Caco-2 (cell line): ENCODE data around the gene KCND3. TPM values are rescaled to one million over a fixed set of nuclear protein-coding genes. Genes with fewer than 3 reads are reported as not detected.

Source experiments
- BruUV-seq: library from RNA; stranded (reverse); fragments of 400-500 nt; replicated peaks from 2 replicates; lab custom pipeline; 2021; lab: Mats Ljungman, UMichigan
- CTCF ChIA-PET: fragments of 300-600 bp; sonication (Branson Sonifier 250); formaldehyde crosslinking; loops from one replicate; lab custom pipeline; 2022; ENCODE audit warnings: antibody characterized with exemption; lab: Charles Lee
- POLR2A ChIA-PET: fragments of 300-600 bp; sonication (Branson Sonifier 250); formaldehyde crosslinking; loops from one replicate; lab custom pipeline; 2022; ENCODE audit warnings: antibody characterized with exemption; lab: Charles Lee
- DNase-seq, 2 experiments: peaks; one replicate each; pipeline versions ENCODE4 v3.0.0 to v3.0.0-alpha.2; 2020 to 2022
- H3K27me3 ChIP-seq: replicated peaks from 2 replicates; pipeline ENCODE4 v1.6.0; 2011; ENCODE audit warnings: low read length; ENCODE audit not compliant: control insufficient read depth, insufficient read depth
- H3K36me3 ChIP-seq: 2 replicates; pipeline ENCODE4 v1.5.1; 2011; ENCODE audit warnings: low read length; ENCODE audit not compliant: control insufficient read depth, insufficient read depth
- H3K4me1 ChIP-seq: fragments of 250-450 bp; sonication (Bioruptor Pico); 2 replicates; pipeline ENCODE4 v1.5.1; 2020; ENCODE audit warnings: mild to moderate bottlenecking
- H3K4me3 ChIP-seq: 2 replicates; pipeline ENCODE4 v1.5.1; 2011; ENCODE audit warnings: low read depth, mild to moderate bottlenecking, control low read depth, low read length
- H3K9me3 ChIP-seq: fragments of 250-450 bp; sonication (Bioruptor Pico); 2 replicates; pipeline ENCODE4 v1.5.1; 2020; ENCODE audit warnings: mild to moderate bottlenecking, moderate library complexity
- H3K27ac Mint-ChIP-seq: one replicate; pipeline ENCODE4 v1.8.0; 2022; ENCODE audit warnings: mixed read lengths; ENCODE audit not compliant: unreplicated experiment
- H3K27me3 Mint-ChIP-seq: one replicate; pipeline ENCODE4 v1.8.0; 2022; ENCODE audit warnings: mixed read lengths; ENCODE audit not compliant: insufficient read depth, unreplicated experiment
- H3K36me3 Mint-ChIP-seq: one replicate; pipeline ENCODE4 v1.8.0; 2022; ENCODE audit warnings: mild to moderate bottlenecking, mixed read lengths; ENCODE audit not compliant: insufficient read depth, unreplicated experiment
- H3K4me1 Mint-ChIP-seq: one replicate; pipeline ENCODE4 v1.8.0; 2022; ENCODE audit warnings: low read depth, mixed read lengths; ENCODE audit not compliant: unreplicated experiment
- H3K4me3 Mint-ChIP-seq: one replicate; pipeline ENCODE4 v1.8.0; 2022; ENCODE audit warnings: mild to moderate bottlenecking, moderate library complexity, mixed read lengths; ENCODE audit not compliant: unreplicated experiment
- H3K9me3 Mint-ChIP-seq: one replicate; pipeline ENCODE4 v1.8.0; 2022; ENCODE audit warnings: mixed read lengths; ENCODE audit not compliant: unreplicated experiment
- CTCF ChIP-seq, 2 experiments: fragments of 200-600 bp in 1 of 2; IDR thresholded peaks; 1 replicate in 1 of 2; 2 replicates in 1 of 2; pipeline versions ENCODE4 v1.5.1 to v1.8.0; 2011 to 2022; ENCODE audit warnings: antibody characterized with exemption in 1 of 2, control low read depth in 1 of 2, inconsistent platforms in 1 of 2, low read depth in 1 of 2, low read length in 1 of 2, mild to moderate bottlenecking in 1 of 2, moderate library complexity in 1 of 2; ENCODE audit not compliant: insufficient read depth in 1 of 2, severe bottlenecking in 1 of 2, unreplicated experiment in 1 of 2
- intact Hi-C: fragments of 100-400 bp; cut with micrococcal nuclease; formaldehyde crosslinking; loops from one replicate; pipeline ENCODE4 v1.10.0; 2022; ENCODE audit not compliant: unreplicated experiment
- total RNA-seq: library from RNA; stranded (reverse); gene quantifications from 2 replicates; pipeline ENCODE4 v1.2.3, GENCODE V29; 2022

Gene KCND3
- total RNA-seq, 1 experiment from 2014 or later = 5.1 TPM

DNA sequence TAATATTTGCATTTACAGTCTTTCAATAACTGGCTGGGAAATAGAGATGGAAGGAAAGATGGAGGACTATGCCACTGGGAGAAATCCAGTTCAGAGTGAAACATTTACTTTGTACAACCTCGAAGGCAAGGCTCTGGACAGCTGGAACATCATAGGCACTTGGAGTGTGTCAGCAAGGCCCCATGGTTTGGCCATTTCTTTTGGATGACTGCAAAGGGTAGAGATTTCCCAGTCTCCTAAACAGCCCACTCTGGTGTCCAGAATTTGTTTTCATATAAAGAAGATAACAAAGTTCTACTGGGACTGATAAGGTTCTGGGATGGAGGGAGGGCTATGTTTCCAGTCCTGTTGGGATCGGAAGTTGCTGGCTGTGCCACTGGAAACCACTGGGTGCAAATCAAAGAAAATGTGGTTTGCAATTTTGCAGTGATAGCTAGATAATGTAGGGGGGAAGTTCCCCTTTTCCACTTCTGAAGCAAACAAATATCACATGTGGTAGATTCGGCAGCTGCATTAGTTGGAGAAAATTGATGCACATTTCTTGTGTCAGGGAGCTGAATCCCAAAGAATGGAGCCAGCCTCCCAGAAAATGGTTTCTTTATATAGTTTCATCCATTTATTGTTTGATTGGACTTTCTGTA lies 16.2 kb downstream of the KCND3 start:
- Histone ChIP-seq H3K4me1 (peaks cover 35% of the 10 kb centered on the region), H3K36me3 (no peaks in the 10 kb centered on the region), H3K27me3 (no peaks in the 10 kb centered on the region), H3K4me3 (no peak overlapping the region), H3K9me3 (no peaks in the 10 kb centered on the region)
- ChIA-PET POLR2A (no interaction called here), CTCF (no interaction called here)
- H3K4me3 Mint-ChIP-seq = no peak overlapping the region
- no peak for DNase-seq
- no peaks in the 10 kb centered on the region for H3K27me3 Mint-ChIP-seq
- H3K36me3 Mint-ChIP-seq = no peaks in the 10 kb centered on the region
- H3K9me3 Mint-ChIP-seq = no peaks in the 10 kb centered on the region
- intact Hi-C loops = no loop called here
- no peak overlapping the region for H3K27ac Mint-ChIP-seq
- peaks cover 14% of the 10 kb centered on the region for H3K4me1 Mint-ChIP-seq
- no peak for TF ChIP-seq CTCF (IDR thresholded peaks at IDR 0.05; ENCODE audit: insufficient read depth in 1 of 2, low read depth in 1 of 2, low read length in 1 of 2, severe bottlenecking in 1 of 2, unreplicated experiment in 1 of 2)
- BruUV-seq = no TSS peak

DNA sequence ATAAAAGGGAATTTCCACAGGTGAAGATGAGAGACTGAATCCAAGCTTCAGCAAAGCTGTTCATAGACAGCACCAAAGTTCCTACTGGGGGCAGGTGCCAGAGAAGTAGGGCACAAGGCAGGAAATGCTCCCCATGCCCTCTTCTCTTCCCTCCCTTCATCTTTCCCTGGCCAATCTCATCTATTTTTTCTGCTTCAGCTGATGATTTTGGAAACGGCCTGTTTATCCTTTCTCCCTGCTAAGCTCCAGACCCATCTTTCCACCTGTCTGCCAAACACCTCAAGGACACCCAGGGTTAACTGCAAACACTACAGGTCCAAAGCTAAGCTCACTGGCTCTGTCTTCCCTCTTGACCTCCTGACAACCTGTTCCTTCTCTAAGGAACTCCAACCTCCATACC lies 18.1 kb downstream of the KCND3 start:
- Mint-ChIP-seq H3K4me3 (no peak overlapping the region), H3K9me3 (no peaks in the 10 kb centered on the region), H3K36me3 (no peaks in the 10 kb centered on the region), H3K27ac (no peak overlapping the region), H3K4me1 (peaks cover 10% of the 10 kb centered on the region), H3K27me3 (no peaks in the 10 kb centered on the region)
- TF ChIP-seq CTCF (IDR thresholded peaks at IDR 0.05; ENCODE audit: insufficient read depth in 1 of 2, low read depth in 1 of 2, low read length in 1 of 2, severe bottlenecking in 1 of 2, unreplicated experiment in 1 of 2) = no peak
- intact Hi-C loops = no loop called here
- CTCF ChIA-PET = no interaction called here
- H3K9me3 ChIP-seq = no peaks in the 10 kb centered on the region
- POLR2A ChIA-PET = no interaction called here
- no peak for DNase-seq
- H3K4me1 ChIP-seq = peaks cover 16% of the 10 kb centered on the region
- no TSS peak for BruUV-seq
- H3K27me3 ChIP-seq = no peaks in the 10 kb centered on the region
- H3K4me3 ChIP-seq = no peak overlapping the region
- H3K36me3 ChIP-seq = no peaks in the 10 kb centered on the region

GRCh38 chr1:111968511-111968910 lies 21.0 kb downstream of the KCND3 start:
- CTCF ChIA-PET = no interaction called here
- Histone ChIP-seq H3K36me3 (no peaks in the 10 kb centered on the region), H3K4me1 (no peaks in the 10 kb centered on the region), H3K4me3 (no peak overlapping the region), H3K27me3 (no peaks in the 10 kb centered on the region), H3K9me3 (no peaks in the 10 kb centered on the region)
- no TSS peak for BruUV-seq
- TF ChIP-seq CTCF (IDR thresholded peaks at IDR 0.05; ENCODE audit: insufficient read depth in 1 of 2, low read depth in 1 of 2, low read length in 1 of 2, severe bottlenecking in 1 of 2, unreplicated experiment in 1 of 2) = no peak
- intact Hi-C loops = no loop called here
- Mint-ChIP-seq H3K4me1 (no peaks in the 10 kb centered on the region), H3K27ac (no peak overlapping the region), H3K27me3 (no peaks in the 10 kb centered on the region), H3K4me3 (no peak overlapping the region), H3K9me3 (no peaks in the 10 kb centered on the region), H3K36me3 (no peaks in the 10 kb centered on the region)
- POLR2A ChIA-PET = no interaction called here
- no peak for DNase-seq
